ENCODE results near the gene STPG2.
"Not testable (repeated sequence)": the region's sequence is repeated elsewhere in the genome, so short reads cannot be mapped to it uniquely, and the experiment has no call there.

Gene STPG2

DNA sequence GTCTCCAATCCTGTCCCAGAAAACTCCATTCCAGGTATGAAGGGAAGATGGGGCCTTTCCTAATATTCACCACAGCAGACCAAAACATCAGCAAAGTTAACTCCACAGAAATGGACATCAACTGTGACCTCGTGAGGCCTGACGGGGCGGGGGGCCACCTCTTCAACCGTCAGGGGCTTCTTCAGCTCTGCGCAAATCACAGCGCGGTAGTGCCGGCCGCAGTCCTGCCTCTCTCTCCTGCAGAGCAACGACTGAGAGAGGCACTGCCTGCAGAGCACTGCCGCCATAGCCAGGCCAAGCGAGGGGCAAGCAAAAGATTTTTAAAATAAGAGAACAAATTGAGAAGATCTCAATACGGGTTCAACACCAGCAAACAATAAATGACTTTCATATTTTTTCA, 226.2 kb downstream of the STPG2 start:
- Histone ChIP-seq H3K27ac (ENCODE audit: low read length) (no peak overlapping the region), H3K4me1 (ENCODE audit: low read length) (no peaks in the 10 kb centered on the region), H3K4me3 (ENCODE audit: low read length) (no peak overlapping the region), H3K79me2 (ENCODE audit: low read length) (no peaks in the 10 kb centered on the region), H4K20me1 (ENCODE audit: insufficient read depth, low read length) (no peaks in the 10 kb centered on the region), H3K27me3 (ENCODE audit: low read depth, low read length) (no peaks in the 10 kb centered on the region), H3K4me2 (ENCODE audit: low read length) (no peak overlapping the region), H3K9ac (ENCODE audit: low read length) (no peak overlapping the region), H3K9me3 (ENCODE audit: insufficient read depth, low read length) (no peaks in the 10 kb centered on the region), H3K36me3 (replicated peaks; ENCODE audit: low read depth, low read length) (no peaks in the 10 kb centered on the region), H2AFZ (ENCODE audit: low read depth, low read length) (no peak overlapping the region)
- no peak for TF ChIP-seq EZH2phosphoT487 (IDR thresholded peaks at IDR 0.05; ENCODE audit: low read depth)
- TF ChIP-seq, protein P1, sequence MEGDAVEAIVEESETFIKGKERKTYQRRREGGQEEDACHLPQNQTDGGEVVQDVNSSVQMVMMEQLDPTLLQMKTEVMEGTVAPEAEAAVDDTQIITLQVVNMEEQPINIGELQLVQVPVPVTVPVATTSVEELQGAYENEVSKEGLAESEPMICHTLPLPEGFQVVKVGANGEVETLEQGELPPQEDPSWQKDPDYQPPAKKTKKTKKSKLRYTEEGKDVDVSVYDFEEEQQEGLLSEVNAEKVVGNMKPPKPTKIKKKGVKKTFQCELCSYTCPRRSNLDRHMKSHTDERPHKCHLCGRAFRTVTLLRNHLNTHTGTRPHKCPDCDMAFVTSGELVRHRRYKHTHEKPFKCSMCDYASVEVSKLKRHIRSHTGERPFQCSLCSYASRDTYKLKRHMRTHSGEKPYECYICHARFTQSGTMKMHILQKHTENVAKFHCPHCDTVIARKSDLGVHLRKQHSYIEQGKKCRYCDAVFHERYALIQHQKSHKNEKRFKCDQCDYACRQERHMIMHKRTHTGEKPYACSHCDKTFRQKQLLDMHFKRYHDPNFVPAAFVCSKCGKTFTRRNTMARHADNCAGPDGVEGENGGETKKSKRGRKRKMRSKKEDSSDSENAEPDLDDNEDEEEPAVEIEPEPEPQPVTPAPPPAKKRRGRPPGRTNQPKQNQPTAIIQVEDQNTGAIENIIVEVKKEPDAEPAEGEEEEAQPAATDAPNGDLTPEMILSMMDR (IDR thresholded peaks at IDR 0.05; ENCODE audit: low read depth, low read length): no peak

DNA sequence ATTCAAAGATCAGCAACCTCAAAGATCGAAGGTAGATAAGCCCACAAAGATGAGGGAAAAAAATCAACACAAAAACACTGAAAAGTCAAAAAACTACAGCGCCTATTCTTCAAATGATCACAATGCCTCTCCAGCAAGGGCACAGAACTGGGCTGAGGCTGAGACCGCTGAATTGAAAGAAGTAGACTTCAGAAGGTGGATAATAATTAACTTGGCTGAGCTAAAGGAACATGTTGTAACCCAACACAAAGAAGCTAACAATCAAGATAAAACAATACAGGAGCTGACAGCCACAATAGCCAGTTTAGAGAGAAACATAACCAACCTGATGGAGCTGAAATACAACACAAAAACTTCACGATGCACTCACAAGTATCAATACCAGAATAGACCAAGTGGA, 231.1 kb downstream of the STPG2 start:
- Histone ChIP-seq H3K27ac (ENCODE audit: low read length) (no peak overlapping the region), H3K9ac (ENCODE audit: low read length) (no peak overlapping the region), H3K9me3 (ENCODE audit: insufficient read depth, low read length) (no peaks in the 10 kb centered on the region), H2AFZ (ENCODE audit: low read depth, low read length) (no peak overlapping the region), H3K79me2 (ENCODE audit: low read length) (no peaks in the 10 kb centered on the region), H3K27me3 (ENCODE audit: low read depth, low read length) (no peaks in the 10 kb centered on the region), H3K4me1 (ENCODE audit: low read length) (no peaks in the 10 kb centered on the region), H3K36me3 (replicated peaks; ENCODE audit: low read depth, low read length) (no peaks in the 10 kb centered on the region), H3K4me2 (ENCODE audit: low read length) (no peak overlapping the region), H3K4me3 (ENCODE audit: low read length) (no peak overlapping the region), H4K20me1 (ENCODE audit: insufficient read depth, low read length) (no peaks in the 10 kb centered on the region)
- no peak for TF ChIP-seq EZH2phosphoT487 (IDR thresholded peaks at IDR 0.05; ENCODE audit: low read depth)
- TF ChIP-seq, protein P1 (IDR thresholded peaks at IDR 0.05; ENCODE audit: low read depth, low read length): no peak

DNA sequence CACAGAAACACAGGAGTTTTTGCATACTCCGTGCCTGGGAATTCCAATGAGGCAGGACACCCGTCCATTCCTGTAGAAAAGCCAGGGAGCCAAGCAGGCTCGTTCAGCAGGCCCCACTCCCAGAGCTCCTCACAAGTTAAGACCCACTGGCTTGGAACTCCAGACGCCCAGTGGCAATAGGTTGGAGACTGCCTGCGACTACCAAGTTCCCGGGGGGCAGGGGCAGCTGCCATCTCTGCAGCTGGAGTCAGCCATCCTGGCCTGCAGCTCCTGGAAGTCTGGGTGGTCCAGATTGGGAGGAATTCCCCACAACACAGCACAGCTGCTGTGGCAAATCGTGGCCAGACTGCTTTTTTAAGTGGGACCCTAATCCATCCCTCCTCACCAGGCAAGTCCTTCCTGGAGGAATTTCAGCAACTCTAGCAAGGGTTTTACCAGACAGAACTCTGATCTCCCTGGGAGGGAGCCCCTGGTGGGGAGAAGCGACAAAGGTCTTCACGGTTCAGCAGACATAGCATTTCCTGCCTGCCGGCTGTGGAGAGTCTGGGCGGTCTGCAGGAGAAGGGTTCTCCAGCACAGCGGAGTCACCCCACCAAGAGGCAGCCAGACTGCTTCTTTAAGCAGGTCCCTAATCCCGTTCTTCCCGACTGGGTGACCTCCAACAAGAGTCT, 231.9 kb downstream of the STPG2 start:
- Histone ChIP-seq H4K20me1 (ENCODE audit: insufficient read depth, low read length) (no peaks in the 10 kb centered on the region), H3K79me2 (ENCODE audit: low read length) (no peaks in the 10 kb centered on the region), H3K4me1 (ENCODE audit: low read length) (no peaks in the 10 kb centered on the region), H3K4me2 (ENCODE audit: low read length) (no peak overlapping the region), H3K36me3 (replicated peaks; ENCODE audit: low read depth, low read length) (no peaks in the 10 kb centered on the region), H3K27ac (ENCODE audit: low read length) (no peak overlapping the region), H3K9ac (ENCODE audit: low read length) (no peak overlapping the region), H2AFZ (ENCODE audit: low read depth, low read length) (no peak overlapping the region), H3K27me3 (ENCODE audit: low read depth, low read length) (no peaks in the 10 kb centered on the region), H3K4me3 (ENCODE audit: low read length) (no peak overlapping the region), H3K9me3 (ENCODE audit: insufficient read depth, low read length) (no peaks in the 10 kb centered on the region)
- no peak for TF ChIP-seq EZH2phosphoT487 (IDR thresholded peaks at IDR 0.05; ENCODE audit: low read depth)
- TF ChIP-seq, protein P1 (IDR thresholded peaks at IDR 0.05; ENCODE audit: low read depth, low read length): no peak

DNA sequence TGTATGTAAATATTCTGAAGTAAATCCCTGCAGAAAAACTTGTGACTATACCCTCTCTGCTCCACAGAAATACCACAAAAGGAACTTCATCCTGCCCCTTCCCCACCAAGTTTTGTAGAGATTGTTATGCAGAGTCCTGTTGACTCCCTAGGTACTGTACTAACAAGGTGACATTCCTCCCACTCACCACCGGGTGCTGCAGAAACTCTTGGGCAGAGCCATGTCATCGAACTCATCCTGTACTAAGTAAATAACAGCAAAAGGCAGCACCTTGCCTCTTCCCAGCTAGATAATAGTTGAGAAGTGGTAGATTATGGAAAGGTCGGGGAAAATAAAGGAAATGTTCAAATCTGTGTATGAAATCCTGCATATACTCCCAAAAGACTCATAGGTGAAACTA, 233.3 kb downstream of the STPG2 start:
- no peak overlapping the region for H3K4me2 ChIP-seq (ENCODE audit: low read length)

DNA sequence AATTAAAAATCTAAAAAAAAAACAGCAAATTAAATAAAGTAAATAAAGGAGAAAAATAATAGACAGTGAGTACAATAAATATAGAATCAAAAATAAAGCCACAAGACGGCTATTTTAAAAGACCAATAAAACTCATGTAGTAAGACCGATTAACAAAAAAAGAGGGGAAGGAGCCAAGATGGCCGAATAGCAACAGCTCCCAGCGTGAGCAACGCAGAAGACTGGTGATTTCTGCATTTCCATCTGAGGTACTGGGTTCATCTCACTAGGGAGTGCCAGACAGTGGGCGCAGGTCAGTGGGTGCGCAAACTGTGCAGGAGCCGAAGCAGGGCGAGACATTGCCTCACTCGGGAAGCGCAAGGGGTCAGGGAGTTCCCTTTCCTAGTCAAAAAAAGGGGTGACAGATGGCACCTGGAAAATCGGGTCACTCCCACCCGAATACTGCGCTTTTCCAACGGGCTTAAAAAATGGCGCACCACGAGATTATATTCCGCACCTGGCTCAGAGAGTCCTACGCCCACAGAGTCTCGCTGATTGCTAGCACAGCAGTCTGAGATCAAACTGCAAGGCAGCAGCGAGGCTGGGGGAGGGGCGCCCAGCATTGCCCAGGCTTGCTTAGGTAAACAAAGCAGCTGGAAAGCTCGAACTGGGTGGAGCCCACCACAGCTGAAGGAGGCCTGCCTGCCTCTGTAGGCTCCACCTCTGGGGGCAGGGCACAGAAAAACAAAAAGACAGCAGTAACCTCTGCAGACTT, 239.7 kb downstream of the STPG2 start:
- H3K9me3 ChIP-seq (ENCODE audit: insufficient read depth, low read length); H3K27ac ChIP-seq (ENCODE audit: low read length); H3K4me1 ChIP-seq (ENCODE audit: low read length); H4K20me1 ChIP-seq (ENCODE audit: insufficient read depth, low read length); H3K36me3 ChIP-seq (replicated peaks; ENCODE audit: low read depth, low read length); H3K4me2 ChIP-seq (ENCODE audit: low read length); H3K4me3 ChIP-seq (ENCODE audit: low read length); H3K9ac ChIP-seq (ENCODE audit: low read length); H2AFZ ChIP-seq (ENCODE audit: low read depth, low read length); H3K79me2 ChIP-seq (ENCODE audit: low read length); H3K27me3 ChIP-seq (ENCODE audit: low read depth, low read length): not testable (repeated sequence)

More for the DNA sequence above, 233.3 kb downstream of the STPG2 start:
- H4K20me1 ChIP-seq (ENCODE audit: insufficient read depth, low read length): no peaks in the 10 kb centered on the region
- no peak overlapping the region for H3K9ac ChIP-seq (ENCODE audit: low read length)
- H3K4me1 ChIP-seq (ENCODE audit: low read length): no peaks in the 10 kb centered on the region
- H3K9me3 ChIP-seq (ENCODE audit: insufficient read depth, low read length): no peaks in the 10 kb centered on the region
- TF ChIP-seq, protein P1 (IDR thresholded peaks at IDR 0.05; ENCODE audit: low read depth, low read length): peak; percentile 32
- no peak for TF ChIP-seq EZH2phosphoT487 (IDR thresholded peaks at IDR 0.05; ENCODE audit: low read depth)
- no peak overlapping the region for H3K27ac ChIP-seq (ENCODE audit: low read length)
- no peaks in the 10 kb centered on the region for H3K36me3 ChIP-seq (replicated peaks; ENCODE audit: low read depth, low read length)
- no peaks in the 10 kb centered on the region for H3K27me3 ChIP-seq (ENCODE audit: low read depth, low read length)
- no peak overlapping the region for H3K4me3 ChIP-seq (ENCODE audit: low read length)
- no peak overlapping the region for H2AFZ ChIP-seq (ENCODE audit: low read depth, low read length)
- H3K79me2 ChIP-seq (ENCODE audit: low read length): no peaks in the 10 kb centered on the region

Data from OCI-LY3 (cell line).